Keratinocyte (primary cell): ENCODE results near the gene SLC20A1. TPM values are rescaled to one million over a fixed set of nuclear protein-coding genes. Genes with fewer than 3 reads are reported as not detected.

Source experiments
- DNase-seq: peaks from one replicate; pipeline ENCODE4 v3.0.0-alpha.2; 2011; ENCODE audit warnings: low read depth, missing footprints, low spot score
- FAIRE-seq: peaks from 2 replicates; lab custom pipeline; 2011; peaks lifted over from hg19 to GRCh38; lab: Jason Lieb, UNC
- H2AFZ ChIP-seq: 2 replicates; pipeline ENCODE4 v1.6.0; 2012; ENCODE audit warnings: low read length, control low read depth, inconsistent platforms; ENCODE audit not compliant: control insufficient read depth
- H3K27ac ChIP-seq: 2 replicates; pipeline ENCODE4 v1.5.1; 2011; ENCODE audit warnings: low read length; ENCODE audit not compliant: control insufficient read depth, insufficient read depth
- H3K27me3 ChIP-seq: 3 replicates; pipeline ENCODE4 v1.6.0; 2011; ENCODE audit warnings: low read length; ENCODE audit not compliant: control insufficient read depth, insufficient read depth; ENCODE audit errors: extremely low read depth
- H3K36me3 ChIP-seq, 2 experiments: 2 replicates in 1 of 2; 3 replicates in 1 of 2; pipeline ENCODE4 v1.5.1; 2011; ENCODE audit warnings: low read length in 2 of 2, mild to moderate bottlenecking in 1 of 2; ENCODE audit not compliant: control insufficient read depth in 2 of 2, insufficient read depth in 2 of 2; ENCODE audit errors: extremely low read depth in 1 of 2
- H3K4me1 ChIP-seq: 3 replicates; pipeline ENCODE4 v1.5.1; 2011; ENCODE audit warnings: low read length; ENCODE audit not compliant: control insufficient read depth, insufficient read depth; ENCODE audit errors: extremely low read depth
- H3K4me2 ChIP-seq: 3 replicates; pipeline ENCODE4 v1.6.0; 2011; ENCODE audit warnings: low read depth, low read length; ENCODE audit not compliant: control insufficient read depth, insufficient read depth; ENCODE audit errors: extremely low read depth
- H3K4me3 ChIP-seq, 3 experiments: fragments of 200-600 bp in 1 of 3; sonication (generic) in 1 of 3; 2 replicates in 2 of 3; 3 replicates in 1 of 3; pipeline ENCODE4 v1.5.1; 2011 to 2016; ENCODE audit warnings: low read length in 3 of 3, mild to moderate bottlenecking in 3 of 3, control low read depth in 2 of 3, inconsistent platforms in 1 of 3, low read depth in 1 of 3, mixed read lengths in 1 of 3, mixed run types in 1 of 3, moderate library complexity in 1 of 3; ENCODE audit not compliant: control insufficient read depth in 2 of 3, insufficient read depth in 2 of 3; ENCODE audit errors: extremely low read depth in 1 of 3
- H3K79me2 ChIP-seq: 2 replicates; pipeline ENCODE4 v1.6.0; 2012; ENCODE audit warnings: low read length; ENCODE audit not compliant: control insufficient read depth, insufficient read depth
- H3K9ac ChIP-seq: 3 replicates; pipeline ENCODE4 v1.6.0; 2011; ENCODE audit warnings: low read length; ENCODE audit not compliant: control insufficient read depth, insufficient read depth; ENCODE audit errors: extremely low read depth
- H3K9me1 ChIP-seq: 3 replicates; pipeline ENCODE4 v1.6.0; 2011; ENCODE audit warnings: low read length; ENCODE audit not compliant: control insufficient read depth, insufficient read depth; ENCODE audit errors: extremely low read depth
- H3K9me3 ChIP-seq: 2 replicates; pipeline ENCODE4 v1.5.1; 2012; ENCODE audit warnings: low read depth, low read length; ENCODE audit not compliant: control insufficient read depth
- H4K20me1 ChIP-seq: 3 replicates; pipeline ENCODE4 v1.6.0; 2011; ENCODE audit warnings: low read length; ENCODE audit not compliant: control insufficient read depth, insufficient read depth; ENCODE audit errors: extremely low read depth
- CTCF ChIP-seq, 3 experiments: IDR thresholded peaks in 1 of 3; conservative IDR thresholded peaks in 1 of 3; optimal IDR thresholded peaks in 1 of 3; 2 replicates in 2 of 3; 3 replicates in 1 of 3; pipeline versions ENCODE3 to v1.5.1; 2011; ENCODE audit warnings: low read length in 3 of 3, mild to moderate bottlenecking in 3 of 3, moderate library complexity in 2 of 3, control low read depth in 1 of 3, inconsistent platforms in 1 of 3; ENCODE audit not compliant: insufficient read depth in 2 of 3; ENCODE audit errors: extremely low read depth in 1 of 3
- EZH2 ChIP-seq: IDR thresholded peaks from one replicate; pipeline ENCODE4 v1.6.1; 2012; ENCODE audit warnings: inconsistent platforms, mild to moderate bottlenecking, low read length, moderate library complexity
- dilution Hi-C: fragments of 300-500 bp; cut with MboI; formaldehyde crosslinking; loops from one replicate; pipeline ENCODE4 v1.7.0; 2020; ENCODE audit warnings: low sequenced_read_pairs; ENCODE audit not compliant: extremely low pct_ligation_motif_present
- polyA plus RNA-seq, 5 experiments: library from polyadenylated mRNA; depleted of rRNA in 3 of 5; stranded (reverse) in 3 of 5; stranded (forward) in 1 of 5; unstranded in 1 of 5; fragments of >200 nt; gene quantifications; 1 replicate in 1 of 5; 2 replicates in 3 of 5; 3 replicates in 1 of 5; pipeline versions ENCODE4 v1.2.1 to v1.2.3, GENCODE V29; 2011 to 2012; ENCODE audit warnings: missing spikeins in 2 of 5, low read depth in 1 of 5, low replicate concordance in 1 of 5

The SLC20A1 gene
- polyA plus RNA-seq, 1 donor (not counting 4 experiments of a cell fraction or from before 2014, with no cell fraction given): 265 TPM

GRCh38 chr2:112712903-112713584 lies 67.3 kb downstream of the SLC20A1 start:
- Histone ChIP-seq H4K20me1 (no peaks in the 10 kb centered on the region), H3K79me2 (no peaks in the 10 kb centered on the region), H3K9ac (no peak overlapping the region), H3K27ac (no peak overlapping the region), H2AFZ (no peak overlapping the region), H3K36me3 (no peaks in the 10 kb centered on the region), H3K4me1 (peaks cover 21% of the 10 kb centered on the region), H3K27me3 (no peaks in the 10 kb centered on the region), H3K4me3 (no peak overlapping the region), H3K9me3 (no peaks in the 10 kb centered on the region), H3K9me1 (no peaks in the 10 kb centered on the region), H3K4me2 (no peak overlapping the region)
- TF ChIP-seq EZH2: no peak
- TF ChIP-seq CTCF (optimal IDR thresholded peaks at IDR 0.05 in 1 of 3, IDR thresholded peaks at IDR 0.05 in 1 of 3, conservative IDR thresholded peaks at IDR 0.05 in 1 of 3; ENCODE audit: extremely low read depth in 1 of 3, insufficient read depth in 2 of 3, low read length in 3 of 3): no peak
- DNase-seq (no peak), FAIRE-seq (no peak)
- dilution Hi-C loops: no loop called here

Other genes with a start within 250 kb of the SLC20A1 start
- 1.7 to 2.4 TPM (median 1.8 TPM) in 3 replicates for gene RGPD8, start 212.3 kb upstream of the SLC20A1 start, polyA plus RNA-seq
- 27.6 to 37.9 TPM (median 28.6 TPM) in 3 replicates for gene TTL, start 163.8 kb upstream of the SLC20A1 start, polyA plus RNA-seq
- gene POLR1B, start 103.5 kb upstream of the SLC20A1 start, polyA plus RNA-seq: 23.5 to 31.9 TPM (median 27.1 TPM) in 3 replicates
- gene CHCHD5, start 61.3 kb upstream of the SLC20A1 start, polyA plus RNA-seq: 17.6 to 30.1 TPM (median 17.9 TPM) in 3 replicates
- gene NT5DC4, start 75.1 kb downstream of the SLC20A1 start, polyA plus RNA-seq: 0.03 to 1.00 TPM (median 0.07 TPM) in 3 replicates
- 1.2 to 10.9 TPM (median 9.3 TPM) in 3 replicates for gene CKAP2L, start 118.7 kb downstream of the SLC20A1 start, polyA plus RNA-seq
- 146 to 269 TPM (median 240 TPM) in 3 replicates for gene IL1A, start 138.6 kb downstream of the SLC20A1 start, polyA plus RNA-seq
- 221 to 291 TPM (median 232 TPM) in 3 replicates for gene IL1B, start 190.8 kb downstream of the SLC20A1 start, polyA plus RNA-seq